GM08714 (cell line): ENCODE data around the gene DDX1.

ENCODE experiments used
- H3K4me3 ChIP-seq: fragments of 200-500 bp; sonication (Bioruptor generic); 2 replicates; pipeline ENCODE4 v1.5.1; 2014; ENCODE audit warnings: mild to moderate bottlenecking, low read length, inconsistent platforms
- ZNF274 ChIP-seq: IDR thresholded peaks from 2 replicates; pipeline ENCODE4 v1.6.1; 2012; ENCODE audit warnings: mild to moderate bottlenecking, low read depth, low read length

DDX1 gene

DNA sequence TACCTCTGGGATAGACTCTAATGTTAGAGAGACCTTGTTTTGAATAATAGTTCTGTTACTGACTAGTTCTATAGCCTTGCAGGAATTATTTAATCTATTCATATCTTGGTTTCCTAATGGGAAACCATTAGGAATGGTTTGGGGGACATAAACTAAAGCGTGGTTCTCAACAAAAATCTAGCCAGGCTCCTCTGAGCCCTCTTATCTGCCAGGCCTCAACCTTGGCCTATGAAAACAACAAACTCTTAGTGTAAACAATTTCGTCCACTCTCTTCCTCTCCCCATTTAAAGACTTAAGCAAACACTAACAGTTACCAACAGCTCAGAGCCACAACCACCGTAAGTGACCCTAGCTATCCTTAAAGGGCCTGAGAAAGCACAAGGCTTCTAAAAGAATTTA lies 19.9 kb upstream of the DDX1 start:
- no peak for TF ChIP-seq ZNF274

DNA sequence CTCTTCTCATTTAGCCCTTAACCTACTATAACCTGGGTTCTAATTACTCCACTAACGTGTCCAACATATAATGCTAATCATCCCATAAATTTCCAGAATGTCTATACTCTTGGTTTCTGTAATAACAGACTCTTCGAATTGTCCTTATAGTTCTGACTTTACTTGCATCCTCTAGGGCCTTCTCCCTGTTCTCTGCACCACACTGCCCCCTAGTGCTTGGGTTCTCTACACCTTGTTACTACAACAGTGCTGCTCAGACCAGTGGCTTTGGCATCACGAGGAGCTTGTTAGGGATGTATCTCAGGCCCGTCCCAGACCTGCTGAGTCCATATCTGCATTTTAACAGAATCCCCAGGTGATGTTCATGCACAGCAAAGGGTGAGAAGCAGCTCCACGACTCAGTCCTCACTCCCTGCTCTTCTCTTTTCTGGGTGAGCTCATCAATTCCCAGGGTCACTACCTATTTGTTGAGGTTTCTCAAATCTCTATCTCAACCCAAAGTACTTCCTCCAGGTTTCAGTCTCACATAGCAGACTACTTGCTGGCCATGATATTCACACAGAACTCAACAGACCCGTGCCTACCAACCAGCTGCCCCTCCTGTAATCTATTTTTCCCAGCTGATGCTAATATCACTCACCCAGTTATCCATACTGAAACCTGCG lies 14.5 kb upstream of the DDX1 start:
- no peak for TF ChIP-seq ZNF274
- no peak overlapping the region for H3K4me3 ChIP-seq

More for the DNA sequence above, 19.9 kb upstream of the DDX1 start:
- H3K4me3 ChIP-seq = no peak overlapping the region

- H3K4me3 ChIP-seq = no peak overlapping the region
- TF ChIP-seq ZNF274 = no peak
Observed at GRCh38 chr2:15579641-15580040, 12.0 kb upstream of the DDX1 start.

DNA sequence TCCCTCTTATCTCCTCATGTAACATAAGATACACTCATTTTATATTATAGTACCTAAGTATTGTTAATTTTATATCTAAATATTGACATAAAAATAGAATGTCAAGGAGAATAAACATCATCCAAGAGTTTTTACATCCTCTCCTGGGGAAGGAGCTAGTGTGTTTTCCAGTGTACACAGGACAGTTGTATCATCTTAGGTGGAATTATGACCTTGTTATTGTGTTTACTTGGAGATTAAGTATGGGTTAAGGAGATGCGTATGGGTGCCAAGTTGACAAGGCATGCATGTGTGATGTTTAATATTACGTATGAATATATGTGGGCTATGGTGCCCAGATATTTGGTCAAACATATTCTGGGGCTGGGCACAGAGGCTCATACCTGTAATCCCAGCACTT lies 11.2 kb upstream of the DDX1 start:
- TF ChIP-seq ZNF274 = no peak
- no peak overlapping the region for H3K4me3 ChIP-seq

GRCh38 chr2:15582710-15583357 lies 8.8 kb upstream of the DDX1 start:
- H3K4me3 ChIP-seq = no peak overlapping the region
- no peak for TF ChIP-seq ZNF274

- no peak overlapping the region for H3K4me3 ChIP-seq
Observed at GRCh38 chr2:15583826-15584225, 7.8 kb upstream of the DDX1 start.

DNA sequence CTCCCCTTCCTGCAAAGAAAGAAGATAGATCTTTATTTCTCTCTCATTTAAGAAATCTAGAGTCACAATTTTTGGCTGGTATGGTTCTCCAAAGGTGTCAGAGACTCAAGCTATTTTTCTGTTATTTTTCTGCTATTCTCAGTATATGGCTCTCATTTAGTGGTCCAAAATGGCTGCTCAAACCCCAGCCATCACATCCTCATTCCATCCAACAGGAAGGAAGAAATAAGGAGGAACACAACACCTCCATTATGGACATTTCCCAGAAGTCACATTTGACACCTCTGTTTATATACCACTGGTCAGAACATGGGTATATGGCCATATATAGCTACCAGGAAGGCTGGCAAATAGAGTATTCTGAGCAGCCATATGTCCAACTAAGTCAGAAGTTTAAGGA lies 7.4 kb upstream of the DDX1 start:
- no peak overlapping the region for H3K4me3 ChIP-seq
- no peak for TF ChIP-seq ZNF274

More at GRCh38 chr2:15583826-15584225, 7.8 kb upstream of the DDX1 start:
- no peak for TF ChIP-seq ZNF274

- H3K4me3 ChIP-seq = no peak overlapping the region
- no peak for TF ChIP-seq ZNF274
Observed at GRCh38 chr2:15584767-15585469, 6.8 kb upstream of the DDX1 start.

DNA sequence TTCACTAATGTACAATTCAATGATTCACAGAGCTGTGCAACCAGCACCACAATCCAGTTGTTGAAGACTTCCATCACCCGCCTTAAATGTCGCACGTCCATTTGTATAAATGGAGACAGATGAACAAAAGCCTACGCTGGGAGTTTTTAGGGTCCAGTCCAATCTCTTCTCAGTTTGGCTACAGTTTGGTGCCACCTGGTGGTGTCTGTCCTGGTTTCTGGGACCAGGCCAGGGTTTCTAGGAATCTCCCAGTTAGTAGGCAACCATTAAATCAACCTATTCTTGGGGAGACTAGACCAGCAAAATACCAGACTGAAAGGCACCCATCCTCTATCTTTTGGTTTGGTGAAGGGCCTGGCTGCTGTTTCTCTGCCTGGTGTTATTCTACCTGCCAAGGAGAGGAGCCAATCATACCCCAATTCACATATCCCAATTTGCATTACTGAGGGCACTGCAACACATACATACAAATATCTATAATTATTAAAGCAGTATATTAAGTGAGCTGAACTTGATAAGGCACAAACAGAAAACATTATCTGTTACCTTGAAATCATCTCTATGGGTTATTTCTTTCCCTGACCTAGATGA lies 3.2 kb upstream of the DDX1 start:
- no peak for TF ChIP-seq ZNF274
- H3K4me3 ChIP-seq = no peak overlapping the region

GRCh38 chr2:15591373-15591691 lies 336 bp upstream of the DDX1 start:
- TF ChIP-seq ZNF274 = no peak
- peak overlapping the region; percentile 72 for H3K4me3 ChIP-seq

GRCh38 chr2:15593327-15593705 lies 1.6 kb downstream of the DDX1 start:
- H3K4me3 ChIP-seq = no peak overlapping the region
- no peak for TF ChIP-seq ZNF274

GRCh38 chr2:15594291-15595256 lies 2.9 kb downstream of the DDX1 start:
- H3K4me3 ChIP-seq = no peak overlapping the region
- TF ChIP-seq ZNF274 = no peak

DNA sequence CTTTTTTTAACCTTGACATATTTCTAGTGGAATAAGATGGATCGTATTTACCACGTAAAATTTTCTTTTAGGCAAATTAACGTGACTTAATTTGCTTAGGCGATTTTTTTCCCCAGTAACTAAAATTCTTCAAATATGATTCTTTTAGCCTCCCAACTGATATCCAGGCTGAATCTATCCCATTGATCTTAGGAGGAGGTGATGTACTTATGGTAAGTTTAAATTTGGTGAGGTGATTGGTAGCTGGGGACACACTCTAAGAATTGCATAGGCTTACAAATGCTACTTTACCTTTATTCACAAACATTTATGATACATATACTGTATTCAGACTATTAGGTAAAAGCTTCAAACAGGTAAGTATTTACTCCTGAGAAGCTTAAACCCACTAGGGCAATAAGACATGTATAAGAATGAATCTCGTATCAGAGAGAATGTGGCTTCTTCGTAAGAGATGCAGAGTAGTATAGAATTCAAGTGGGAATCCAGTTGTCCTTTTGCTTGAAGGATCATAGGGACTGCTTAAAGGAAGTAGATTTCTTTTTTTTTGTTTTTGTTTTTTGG lies 3.8 kb downstream of the DDX1 start:
- TF ChIP-seq ZNF274 = no peak
- H3K4me3 ChIP-seq = no peak overlapping the region
